ENCODE data around the gene LRP5.
"Not testable (repeated sequence)": the region's sequence is repeated elsewhere in the genome, so short reads cannot be mapped to it uniquely, and the experiment has no call there.

LRP5 gene

DNA sequence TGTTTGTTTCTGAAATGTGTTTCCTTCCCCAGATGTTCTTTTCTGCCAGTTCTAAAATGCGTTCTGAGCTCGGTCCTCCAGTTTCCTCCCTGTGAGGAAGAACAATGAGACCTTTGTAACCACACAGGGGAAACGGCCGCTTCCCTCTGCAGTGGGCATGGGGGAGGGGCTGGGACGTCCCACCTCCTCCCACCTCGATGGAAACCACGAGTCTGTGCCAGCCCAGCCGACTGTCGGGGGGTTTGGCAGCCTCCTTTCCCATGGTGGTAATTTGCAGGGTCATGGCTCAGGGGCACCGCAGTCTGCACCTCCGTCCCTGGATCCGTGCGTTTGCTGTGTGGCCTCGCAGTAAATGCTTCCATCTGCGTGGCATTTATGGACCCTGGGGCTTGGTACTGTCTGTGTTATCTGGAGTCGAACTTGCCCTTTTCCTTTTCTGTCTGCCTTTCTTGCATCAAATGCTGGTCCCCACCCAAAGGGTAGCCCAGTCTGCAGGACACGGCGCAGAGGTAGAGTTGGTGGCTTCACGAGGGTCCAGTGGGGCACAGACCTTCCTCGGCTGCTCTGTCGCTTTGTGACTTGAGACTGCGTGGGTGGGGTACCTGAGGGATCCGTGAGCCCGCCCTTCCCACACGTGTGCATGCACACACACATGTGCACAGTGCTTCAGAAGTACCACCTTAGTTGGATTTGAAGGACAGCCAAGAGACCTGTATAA lies 16.1 kb downstream of the LRP5 start:
- DNase-seq = peak in 49 of 56 donors; percentile 7 to 78 (median 47)

DNA sequence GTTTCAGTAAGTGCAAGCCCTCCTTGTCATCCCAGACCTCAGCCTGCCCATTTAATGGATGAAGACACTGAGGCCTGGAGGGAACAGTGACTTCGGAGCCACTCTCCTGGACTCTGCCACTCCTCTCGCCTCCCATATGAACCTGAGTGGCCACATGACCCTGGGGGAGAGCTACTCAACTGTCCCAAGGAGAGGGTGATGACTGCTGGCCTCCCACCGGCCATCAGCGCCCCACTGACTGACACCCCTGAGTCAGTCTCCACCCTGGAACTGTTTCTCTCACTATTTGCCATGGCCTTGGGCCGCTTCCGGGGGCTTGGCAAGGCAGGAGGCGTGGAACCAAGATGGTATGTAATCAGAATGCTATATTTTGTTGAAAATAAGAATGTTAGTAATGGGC lies 17.1 kb downstream of the LRP5 start:
- DNase-seq = no peak

DNA sequence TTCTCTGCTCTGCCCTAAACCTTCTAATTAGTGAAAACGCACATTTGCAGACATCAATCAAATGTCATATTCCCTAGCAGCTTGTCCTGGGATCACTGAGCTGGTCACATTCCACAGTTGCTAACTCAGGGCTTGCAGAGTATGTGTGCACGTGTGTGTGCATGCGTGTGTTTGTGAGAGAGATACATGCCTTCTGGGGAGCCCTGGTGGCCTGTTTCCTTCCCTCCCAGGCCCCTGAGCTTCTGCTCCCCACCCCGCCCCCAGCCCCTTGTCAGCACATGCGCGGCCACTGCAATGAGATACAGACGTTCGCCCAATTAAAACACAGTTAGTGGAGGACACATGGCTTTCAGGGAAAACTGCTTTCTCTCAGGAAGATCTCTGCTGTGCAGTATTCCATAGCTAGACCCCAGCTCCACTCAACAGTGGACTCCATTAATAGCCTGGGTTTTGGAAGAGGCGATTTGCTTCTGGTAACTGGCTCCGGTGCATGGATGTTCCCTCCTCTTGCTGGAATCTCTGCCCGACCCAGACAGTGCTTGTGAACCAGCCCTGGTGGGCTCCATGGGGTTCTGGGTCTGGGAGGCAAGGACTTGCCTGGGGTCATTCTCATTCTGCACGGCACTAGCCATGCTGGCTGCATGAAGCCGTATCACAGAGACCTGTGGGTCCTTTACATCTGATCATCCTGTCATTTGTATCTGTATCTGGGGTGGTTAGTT lies 17.7 kb downstream of the LRP5 start:
- no peak for DNase-seq

DNA sequence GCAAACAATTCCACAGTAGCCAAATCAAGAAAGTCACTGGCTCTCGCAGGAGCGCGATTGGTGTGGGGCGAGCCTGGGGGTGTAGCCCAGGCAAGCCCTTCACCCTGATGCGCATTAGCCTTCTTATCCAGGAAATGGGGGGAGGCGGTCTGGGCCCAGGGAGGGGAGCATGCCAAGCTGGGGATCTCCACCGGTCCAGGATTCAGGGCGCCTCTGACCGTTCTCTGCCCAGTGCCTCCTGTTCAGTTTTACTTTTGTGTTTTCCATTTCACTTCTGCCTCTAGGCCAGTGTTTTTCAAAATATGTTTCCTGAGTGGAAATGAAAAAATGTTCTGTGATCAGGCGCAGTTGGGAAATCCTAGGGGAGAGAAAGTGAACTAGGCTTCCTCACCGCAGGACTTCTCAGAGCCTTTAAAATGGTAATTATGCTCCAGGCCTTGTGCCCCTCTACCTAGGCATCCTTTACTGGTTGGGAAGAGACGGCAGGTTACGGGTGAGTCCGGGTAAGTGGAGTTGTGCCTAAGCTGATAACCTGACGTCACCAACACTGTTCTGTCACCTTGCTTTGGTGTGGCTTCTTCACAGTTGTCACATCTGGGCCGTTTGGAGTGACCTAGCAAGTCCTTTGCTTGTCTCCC lies 18.4 kb downstream of the LRP5 start:
- no peak for DNase-seq

DNA sequence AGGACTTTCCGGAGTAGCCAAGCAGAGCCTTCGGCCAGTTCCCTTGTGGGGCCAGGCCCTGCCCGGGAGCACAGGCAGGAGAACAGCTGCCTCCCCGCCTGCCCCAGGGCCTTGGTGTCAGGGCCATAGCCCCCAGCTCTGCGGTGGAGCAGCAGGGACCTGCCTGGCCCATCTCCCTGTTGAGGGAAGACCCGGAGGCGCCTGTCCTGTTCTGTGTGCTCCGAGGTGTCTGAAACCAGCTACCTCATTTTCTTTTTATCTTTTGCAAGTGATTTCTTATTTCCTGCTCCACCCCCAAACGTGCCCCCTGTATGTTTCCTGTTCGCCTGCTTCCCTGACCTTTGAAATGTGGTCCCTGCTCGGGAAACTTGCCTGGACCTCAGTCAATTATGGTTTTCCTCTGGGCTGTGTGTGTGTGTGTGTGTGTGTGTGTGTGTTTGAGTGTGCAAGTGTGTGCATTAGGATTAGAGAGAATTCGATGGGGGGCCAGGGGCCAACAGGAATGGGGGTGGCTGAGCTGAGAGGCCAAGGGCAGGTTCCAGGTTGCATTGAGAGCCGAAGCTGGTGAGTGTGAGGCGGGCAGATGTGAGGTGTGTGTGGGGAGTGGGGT lies 19.1 kb downstream of the LRP5 start:
- no peak for DNase-seq

DNA sequence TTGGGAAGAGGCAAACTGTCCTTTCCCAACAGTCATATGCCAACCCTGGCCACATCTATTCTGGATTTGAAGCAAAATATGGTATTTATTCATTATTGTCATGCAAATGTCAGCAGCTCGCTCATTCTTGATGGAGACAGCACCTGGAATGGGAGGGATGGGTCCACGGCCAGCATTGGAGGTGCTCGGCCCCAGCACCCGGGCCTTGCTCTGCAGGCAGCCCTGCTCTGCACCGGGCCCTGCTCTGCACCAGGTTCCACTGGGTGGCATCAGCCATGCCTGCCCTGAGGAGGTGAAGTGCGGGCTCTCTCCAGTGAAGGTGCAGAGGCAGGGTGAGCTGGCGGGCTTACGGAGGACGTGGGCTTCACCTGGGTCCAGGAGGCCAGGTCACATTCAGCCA lies 19.8 kb downstream of the LRP5 start:
- DNase-seq = no peak

DNA sequence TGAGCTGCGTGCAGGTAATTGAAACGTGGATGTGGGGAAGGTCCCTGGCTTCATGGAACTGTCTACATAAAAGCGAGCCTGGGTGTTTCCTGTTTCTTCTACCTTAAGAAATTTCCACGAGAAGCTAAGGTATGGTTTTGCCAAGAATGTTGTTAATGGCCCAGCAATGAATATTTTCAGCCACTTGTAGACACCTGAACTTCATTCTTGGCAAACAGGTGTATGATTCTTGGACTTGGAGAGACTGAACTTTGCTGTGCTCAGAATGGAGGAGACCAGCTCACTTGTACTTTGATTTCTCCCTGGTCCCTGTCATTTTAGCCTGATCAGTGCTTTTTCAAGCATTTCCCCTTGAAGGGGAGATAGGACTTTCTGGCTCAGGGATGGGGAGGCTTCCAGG lies 20.8 kb downstream of the LRP5 start:
- no peak for DNase-seq

DNA sequence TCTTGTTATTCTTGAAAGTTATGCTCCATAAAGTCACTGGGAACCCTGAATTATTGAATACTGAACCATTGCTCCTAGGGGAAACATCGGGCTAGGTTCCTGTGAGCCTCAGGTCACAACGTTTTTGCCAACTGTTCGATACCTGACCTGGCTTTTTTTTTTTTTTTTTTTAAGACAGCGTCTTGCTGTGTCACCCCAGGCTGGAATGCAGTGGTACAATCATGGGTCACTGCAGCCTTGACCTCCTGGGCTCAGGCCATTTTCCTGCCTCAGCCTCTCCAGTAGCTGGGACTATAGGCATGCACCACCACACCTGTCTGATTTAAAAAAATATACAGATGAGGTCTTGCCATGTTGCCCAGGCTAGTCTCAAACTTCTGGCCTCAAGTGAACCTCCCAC lies 22.5 kb downstream of the LRP5 start:
- DNase-seq = no peak

DNA sequence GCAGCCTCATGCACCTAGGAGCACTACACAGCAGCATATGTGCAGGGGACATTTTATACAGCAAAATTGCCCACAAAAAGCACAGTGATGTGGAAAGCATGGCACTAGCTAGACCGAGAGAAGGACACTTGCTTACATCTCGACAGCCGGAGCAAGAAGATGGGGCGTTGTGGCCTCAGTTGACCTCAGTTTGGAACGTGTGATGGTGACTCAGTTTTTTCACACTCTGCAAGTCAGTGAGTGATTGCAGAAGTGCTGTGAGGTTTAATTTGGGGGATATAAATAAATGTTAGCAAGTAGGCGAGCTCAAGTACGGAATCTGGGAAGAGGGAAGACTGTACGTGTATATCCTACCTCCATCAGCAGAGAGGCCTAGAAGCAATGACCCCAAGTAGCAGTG lies 23.3 kb downstream of the LRP5 start:
- peak in 11 of 56 donors; percentile 6 to 44 (median 26) for DNase-seq

DNA sequence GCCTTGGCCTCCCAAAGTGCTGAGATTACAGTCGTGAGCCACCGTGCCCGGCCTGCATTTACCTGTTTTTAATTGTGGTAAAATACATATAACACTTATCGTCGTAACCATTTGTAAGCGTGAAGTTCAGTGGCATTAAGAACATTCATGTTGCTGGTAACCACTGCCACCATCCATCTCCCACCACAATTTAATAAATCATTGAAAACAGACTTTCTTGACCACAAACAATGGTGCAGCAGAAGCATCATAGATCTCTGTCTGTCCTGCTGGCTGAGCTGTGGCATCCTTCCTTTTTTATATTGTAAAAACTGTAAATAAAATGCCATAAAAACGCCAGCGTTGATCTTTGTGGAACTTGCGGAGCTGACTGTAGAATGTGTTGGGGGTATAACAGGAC lies 24.3 kb downstream of the LRP5 start:
- DNase-seq = no peak

DNA sequence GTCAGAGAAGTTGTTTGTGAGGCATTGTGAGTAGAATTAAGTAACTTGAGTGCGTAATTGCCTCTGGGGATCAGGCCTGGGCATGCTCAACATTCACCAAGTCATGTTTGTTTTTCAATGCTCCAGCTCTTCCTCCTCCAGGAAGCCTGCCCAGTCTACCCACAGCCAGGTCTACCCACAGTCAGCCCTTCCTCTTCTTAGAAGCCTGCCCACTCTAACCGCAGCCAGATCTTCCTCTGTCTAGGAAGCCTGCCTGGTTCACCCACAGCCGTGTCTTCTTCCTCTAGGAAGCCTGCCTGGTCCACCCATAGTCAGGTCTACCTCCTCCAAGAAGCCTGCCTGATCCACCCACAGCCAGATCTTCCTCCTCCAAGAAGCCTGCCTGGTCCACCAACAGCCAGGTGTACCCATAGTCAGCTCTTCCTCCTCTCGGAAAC lies 25.0 kb downstream of the LRP5 start:
- DNase-seq = no peak

DNA sequence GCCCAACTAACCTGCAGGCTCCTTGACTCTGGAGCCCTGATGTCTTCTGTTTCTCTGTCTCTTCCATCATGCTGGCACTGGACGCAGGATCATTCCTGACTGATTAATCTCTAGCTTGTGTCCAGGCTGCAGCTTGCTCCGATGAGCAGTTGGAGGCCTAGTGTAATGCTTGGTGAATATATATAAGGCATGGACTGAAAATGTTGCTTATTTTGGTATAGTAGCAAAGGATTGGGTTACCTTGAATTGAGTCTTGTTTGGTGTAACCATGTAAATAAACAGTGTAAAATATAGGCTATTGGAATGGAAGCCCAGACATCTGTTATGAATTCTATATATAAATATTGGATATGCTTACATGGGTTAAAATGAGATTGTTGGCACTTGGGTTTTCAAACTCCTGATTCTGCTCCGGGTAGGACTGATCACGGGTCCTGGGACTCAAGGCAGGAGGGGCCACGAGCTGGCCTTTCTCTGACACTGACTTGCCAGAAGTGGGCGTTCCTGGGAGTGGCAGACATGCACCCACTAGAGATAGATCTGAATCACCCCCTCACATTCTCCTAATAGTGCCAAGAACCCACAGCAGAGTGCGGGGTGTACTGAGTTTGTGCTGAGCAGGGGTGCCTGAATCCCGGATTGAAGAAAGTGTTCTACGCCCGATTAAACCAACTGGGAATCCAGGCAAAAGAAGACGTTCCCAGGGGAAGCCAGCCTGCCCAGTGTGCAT lies 25.8 kb downstream of the LRP5 start:
- DNase-seq = peak in 26 of 56 donors; percentile 5 to 75 (median 40)

DNA sequence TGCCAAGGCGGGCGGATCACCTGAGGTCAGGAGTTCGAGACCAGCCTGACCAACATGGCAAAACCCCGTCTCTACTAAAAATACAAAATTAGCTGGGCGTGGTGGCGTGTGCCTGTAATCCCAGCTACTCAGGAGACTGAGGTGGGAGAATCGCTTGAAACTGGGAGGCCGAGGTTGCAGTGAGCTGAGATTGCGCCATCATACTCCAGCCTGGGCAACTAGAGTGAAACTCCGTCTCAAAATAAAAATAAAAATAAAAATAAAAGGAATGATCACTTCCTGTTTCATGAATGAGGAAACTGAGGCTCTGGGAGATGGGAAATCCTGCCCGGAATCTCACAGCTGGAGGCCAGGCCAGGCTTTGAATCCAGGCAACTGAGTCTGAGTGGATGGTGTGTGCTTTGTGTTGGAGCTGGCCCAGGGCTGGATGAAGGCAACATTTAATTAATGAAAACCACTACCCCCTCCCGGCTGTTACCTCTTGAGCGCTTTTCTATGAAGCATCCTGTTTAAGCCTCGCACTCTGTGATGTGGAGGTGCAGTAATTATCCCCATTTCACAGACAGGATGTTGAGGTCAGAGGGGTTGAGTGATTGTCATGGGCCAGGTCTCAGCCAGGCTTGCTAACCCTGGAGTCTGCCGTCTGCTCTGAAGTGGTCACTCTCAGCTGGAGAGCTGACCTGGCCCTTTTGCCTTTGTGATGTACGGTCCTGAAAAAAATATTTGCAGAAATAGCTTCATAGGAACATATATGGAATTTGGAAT lies 27.8 kb downstream of the LRP5 start:
- DNase-seq = no peak

DNA sequence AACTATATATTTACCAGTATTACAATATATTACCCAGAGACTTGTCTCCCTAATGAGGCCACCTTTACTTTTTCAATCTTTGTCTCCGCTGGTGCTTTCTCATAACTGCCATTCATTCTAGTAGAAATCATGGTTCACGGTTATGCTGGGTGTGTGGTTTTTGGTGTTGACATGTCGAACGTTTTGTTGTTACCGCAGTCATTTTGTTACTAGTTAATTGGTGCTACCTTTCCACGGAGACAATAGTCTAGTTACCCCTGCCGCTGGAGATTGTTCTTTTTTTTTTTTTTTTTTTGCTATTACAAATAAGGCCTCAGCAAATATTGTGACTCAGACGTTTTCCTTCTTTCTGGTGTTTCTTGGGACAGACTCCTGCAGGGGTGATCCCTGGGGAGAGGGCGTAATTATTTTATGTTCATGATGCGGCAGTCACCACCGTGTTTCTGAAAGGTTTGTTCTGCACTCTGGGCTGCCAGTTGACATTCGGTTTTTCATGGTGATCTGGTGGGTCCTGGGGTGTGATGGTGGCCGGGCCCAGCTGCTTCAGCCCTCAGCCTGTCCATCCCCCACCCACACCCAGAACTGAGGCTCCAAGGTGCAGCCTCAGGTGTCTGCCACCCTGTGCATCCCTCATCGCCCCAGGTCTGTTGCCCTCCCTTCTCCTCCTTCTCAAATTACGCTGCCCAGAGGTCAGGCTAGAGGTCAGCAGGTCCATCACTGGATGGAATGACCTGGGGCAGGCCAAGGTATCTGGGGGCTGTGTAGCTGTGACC lies 28.6 kb downstream of the LRP5 start:
- no peak for DNase-seq

DNA sequence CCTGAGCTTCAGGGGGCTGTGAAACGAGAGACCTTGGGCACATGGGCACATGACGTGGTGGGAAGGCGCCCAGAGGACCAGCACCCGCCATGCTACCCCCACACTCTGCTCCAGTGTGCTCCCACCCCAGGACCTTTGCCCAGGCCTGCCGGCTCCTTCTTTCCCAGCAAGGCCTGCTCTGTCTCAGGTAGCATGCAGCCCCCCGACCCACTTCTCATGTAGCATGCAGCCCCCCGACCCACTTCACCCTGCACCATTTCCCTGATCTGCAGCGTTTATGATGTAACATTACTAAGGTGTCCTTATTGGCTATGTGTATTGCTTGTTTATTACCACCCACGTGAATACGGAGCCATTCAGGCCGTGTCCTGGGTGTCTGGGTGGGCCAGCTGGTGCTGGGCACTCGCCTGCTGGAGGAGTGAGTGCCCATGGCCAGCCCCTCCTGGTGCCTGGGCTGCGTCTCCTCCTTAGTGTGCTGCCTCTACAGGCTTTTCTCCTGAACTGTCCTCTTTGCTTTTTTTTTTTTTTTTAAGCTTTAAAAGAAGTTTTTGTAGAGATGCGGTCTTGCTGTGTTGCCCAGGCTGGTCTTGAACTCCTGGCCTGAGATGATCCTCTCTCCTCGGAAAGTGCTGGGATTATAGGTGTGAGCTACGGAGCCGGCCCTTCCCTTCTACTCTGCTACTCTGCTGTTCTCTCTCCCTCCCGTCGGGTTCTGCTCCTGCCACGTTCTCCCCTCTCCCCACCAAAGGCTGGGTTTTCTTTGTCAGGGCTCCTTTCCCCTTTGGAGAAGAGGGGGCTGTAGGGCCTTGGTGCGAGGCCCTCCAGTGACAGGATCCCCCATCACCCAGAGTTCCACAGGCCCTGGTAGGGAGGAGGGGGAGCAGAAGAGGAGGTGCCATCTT lies 29.4 kb downstream of the LRP5 start:
- no peak for DNase-seq

DNA sequence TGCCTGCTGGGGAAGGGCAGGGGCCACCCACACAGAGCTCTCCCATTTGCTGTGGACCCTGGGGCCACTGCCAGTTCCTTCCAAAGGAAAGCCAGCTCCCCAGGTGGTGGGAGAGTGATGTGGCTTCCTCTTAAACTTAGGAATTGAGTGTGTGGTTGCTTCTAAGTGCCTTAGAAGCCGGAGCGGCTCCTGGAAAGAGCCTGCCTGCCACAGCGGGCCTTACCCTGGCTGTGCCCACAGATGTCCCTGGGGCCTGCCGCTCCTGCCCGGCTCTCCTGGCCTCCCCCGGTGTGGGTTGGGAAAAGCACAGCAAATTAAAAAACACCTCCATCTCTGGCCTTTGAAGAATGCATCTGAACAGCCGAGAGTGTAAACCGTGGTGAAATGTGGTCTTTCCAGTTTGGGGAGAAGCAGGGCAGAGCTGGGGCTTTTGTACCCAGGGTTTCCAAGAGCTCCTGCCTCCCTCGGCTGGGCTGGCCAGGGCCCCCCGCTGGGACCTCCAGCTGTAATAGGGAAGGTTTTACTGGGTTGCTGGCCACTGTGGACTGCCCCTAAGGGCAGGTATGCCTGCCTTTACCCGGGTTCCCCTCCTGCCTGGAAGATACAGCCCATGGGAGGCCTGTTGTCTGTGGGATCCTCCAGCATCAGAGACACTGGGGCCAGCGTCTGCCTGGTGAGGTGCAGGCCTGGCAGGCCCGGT lies 30.2 kb downstream of the LRP5 start:
- DNase-seq = no peak

DNA sequence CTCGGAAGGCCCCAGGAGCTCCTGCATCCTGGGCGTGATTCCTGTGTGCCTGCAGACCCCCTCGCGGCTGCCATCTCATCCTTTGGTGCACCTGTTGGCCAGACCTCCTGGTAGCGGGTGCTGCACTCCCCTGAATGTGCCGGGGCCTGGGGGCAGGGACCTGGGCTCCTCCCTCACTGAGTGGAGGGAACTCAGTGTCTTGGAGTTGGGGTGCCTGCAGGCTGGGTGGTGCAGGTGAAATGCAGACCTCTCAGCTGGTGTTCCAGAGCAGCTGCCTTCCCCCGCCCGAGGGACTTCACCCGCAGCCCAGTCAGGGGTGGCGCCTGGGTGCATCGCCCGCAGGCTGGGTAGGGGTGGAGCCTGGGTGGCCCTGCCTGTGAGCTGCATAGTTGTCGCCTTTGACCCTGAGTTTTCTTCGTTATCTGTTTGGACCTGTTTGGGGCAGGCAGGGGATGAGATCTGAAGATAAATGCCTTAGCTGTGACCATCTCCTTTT lies 31.4 kb downstream of the LRP5 start:
- no peak for DNase-seq

DNA sequence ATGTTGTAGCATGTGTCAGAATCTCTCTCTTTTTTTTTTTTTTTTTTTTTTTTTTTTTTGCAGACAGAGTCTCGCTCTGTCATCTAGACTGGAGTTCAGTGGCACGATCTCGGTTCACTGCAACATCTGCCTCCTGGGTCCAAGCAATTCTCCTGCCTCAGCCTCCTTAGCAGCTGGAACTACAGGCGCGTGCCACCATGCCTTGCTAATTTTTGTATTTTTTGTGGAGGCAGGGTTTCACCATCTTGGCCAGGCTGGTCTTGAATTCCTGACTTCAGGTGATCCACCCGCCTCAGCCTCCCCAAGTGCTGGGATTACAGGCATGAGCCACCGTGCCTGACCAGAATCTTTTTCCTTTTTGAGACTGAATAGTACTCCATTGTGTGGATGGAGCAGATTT lies 32.4 kb downstream of the LRP5 start:
- DNase-seq = not testable (repeated sequence)

Data from nucleus accumbens (tissue), 56 donors.